T-cell (primary cell): Measurements from ENCODE around the gene ABCA3. TPM values are rescaled to one million over a fixed set of nuclear protein-coding genes. Genes with fewer than 3 reads are reported as not detected.
A peak's percentile ranks its signal among the peaks of the same experiment; 100 is the strongest.

Experiments used
- ATAC-seq, 4 experiments: fragments of 200-7000 bp in 3 of 4; fragments of 150-1000 bp in 1 of 4; cut with Tn5 transposase; replicated peaks in 1 of 4; 1 replicate in 3 of 4; 2 replicates in 1 of 4; pipeline ENCODE4 v1.10.0; 2021; ENCODE audit warnings: moderate library complexity in 3 of 4, mild to moderate bottlenecking in 2 of 4, moderate number of reproducible peaks in 1 of 4
- CTCF ChIA-PET, 2 donors: fragments of 300-600 bp; sonication (Branson Sonifier 250); formaldehyde crosslinking; loops; one replicate each; lab custom pipeline; 2022; ENCODE audit warnings: antibody characterized with exemption in 2 of 2; lab: Charles Lee
- POLR2A ChIA-PET, 2 donors: fragments of 300-600 bp; sonication (Branson Sonifier 250); formaldehyde crosslinking; loops; one replicate each; lab custom pipeline; 2022; ENCODE audit warnings: antibody characterized with exemption in 2 of 2; lab: Charles Lee
- DNase-seq, 35 experiments: peaks; one replicate each; pipeline versions ENCODE4 v3.0.0 to v3.0.0-alpha.2; 2013 to 2023
- H3K27ac ChIP-seq: one replicate; pipeline ENCODE4 v1.5.1; 2013; ENCODE audit warnings: low read length
- H3K27me3 ChIP-seq, 2 experiments: replicated peaks in 1 of 2; 1 replicate in 1 of 2; 2 replicates in 1 of 2; pipeline versions ENCODE4 v1.6.1 to v1.7.0; 2013; ENCODE audit warnings: low read length in 1 of 2, mixed read lengths in 1 of 2; ENCODE audit not compliant: control insufficient read depth in 2 of 2, insufficient read depth in 2 of 2; ENCODE audit errors: extremely low read depth in 1 of 2
- H3K36me3 ChIP-seq, 2 donors: 1 replicate in 1 of 2; 2 replicates in 1 of 2; pipeline versions ENCODE4 v1.6.1 to v1.7.0; 2013; ENCODE audit warnings: low read length in 1 of 2; ENCODE audit not compliant: control insufficient read depth in 2 of 2, insufficient read depth in 1 of 2; ENCODE audit errors: extremely low read depth in 1 of 2
- H3K4me1 ChIP-seq, 2 experiments: 1 replicate in 1 of 2; 2 replicates in 1 of 2; pipeline versions ENCODE4 v1.6.1 to v1.7.0; 2013; ENCODE audit warnings: low read length in 2 of 2, mixed read lengths in 1 of 2; ENCODE audit not compliant: insufficient read depth in 2 of 2, control insufficient read depth in 1 of 2; ENCODE audit errors: extremely low read depth in 1 of 2
- H3K4me3 ChIP-seq, 2 donors: 1 replicate in 1 of 2; 2 replicates in 1 of 2; pipeline versions ENCODE4 v1.5.1 to v1.7.0; 2013; ENCODE audit warnings: mild to moderate bottlenecking in 2 of 2, low read length in 1 of 2, moderate library complexity in 1 of 2; ENCODE audit not compliant: control insufficient read depth in 1 of 2; ENCODE audit errors: extremely low read depth in 1 of 2
- H3K9me3 ChIP-seq: 2 replicates; pipeline ENCODE4 v1.7.0; 2013
- H3K27ac Mint-ChIP-seq, 2 donors: one replicate each; pipeline ENCODE4 v1.8.0; 2020 to 2021; ENCODE audit warnings: mild to moderate bottlenecking in 2 of 2, mixed read lengths in 2 of 2
- H3K27me3 Mint-ChIP-seq, 2 donors: one replicate each; pipeline ENCODE4 v1.8.0; 2021 to 2022; ENCODE audit warnings: mixed read lengths in 2 of 2
- H3K36me3 Mint-ChIP-seq: one replicate; pipeline ENCODE4 v1.8.0; 2021; ENCODE audit warnings: mixed read lengths
- H3K4me1 Mint-ChIP-seq, 3 donors: one replicate each; pipeline ENCODE4 v1.8.0; 2020 to 2022; ENCODE audit warnings: mixed read lengths in 3 of 3, mild to moderate bottlenecking in 1 of 3
- H3K4me3 Mint-ChIP-seq, 3 donors: one replicate each; pipeline ENCODE4 v1.8.0; 2020 to 2022; ENCODE audit warnings: mild to moderate bottlenecking in 3 of 3, mixed read lengths in 3 of 3, moderate library complexity in 3 of 3
- H3K9me3 Mint-ChIP-seq, 3 donors: one replicate each; pipeline ENCODE4 v1.8.0; 2020 to 2022; ENCODE audit warnings: mixed read lengths in 3 of 3
- WGBS: methylation state at CpG from one replicate; pipeline ENCODE4 v1.1.5; 2013; ENCODE audit warnings: missing lambda C conversion rate; ENCODE audit not compliant: insufficient coverage; 5-methylcytosine and 5-hydroxymethylcytosine counted together
- total RNA-seq, 35 experiments: library from RNA in 6 of 35; stranded (reverse) in 6 of 35; fragments of 120-200 nt in 1 of 35; gene quantifications; one replicate each; pipeline versions ENCODE4 v1.2.1 to v1.2.4 and lab custom pipeline; 2013 to 2026

ABCA3 gene
- total RNA-seq, 5 donors from 2014 or later (not counting 1 experiment from before 2014, with no cell fraction given), result 6.6 to 11.1 (median 9.9) TPM

DNA sequence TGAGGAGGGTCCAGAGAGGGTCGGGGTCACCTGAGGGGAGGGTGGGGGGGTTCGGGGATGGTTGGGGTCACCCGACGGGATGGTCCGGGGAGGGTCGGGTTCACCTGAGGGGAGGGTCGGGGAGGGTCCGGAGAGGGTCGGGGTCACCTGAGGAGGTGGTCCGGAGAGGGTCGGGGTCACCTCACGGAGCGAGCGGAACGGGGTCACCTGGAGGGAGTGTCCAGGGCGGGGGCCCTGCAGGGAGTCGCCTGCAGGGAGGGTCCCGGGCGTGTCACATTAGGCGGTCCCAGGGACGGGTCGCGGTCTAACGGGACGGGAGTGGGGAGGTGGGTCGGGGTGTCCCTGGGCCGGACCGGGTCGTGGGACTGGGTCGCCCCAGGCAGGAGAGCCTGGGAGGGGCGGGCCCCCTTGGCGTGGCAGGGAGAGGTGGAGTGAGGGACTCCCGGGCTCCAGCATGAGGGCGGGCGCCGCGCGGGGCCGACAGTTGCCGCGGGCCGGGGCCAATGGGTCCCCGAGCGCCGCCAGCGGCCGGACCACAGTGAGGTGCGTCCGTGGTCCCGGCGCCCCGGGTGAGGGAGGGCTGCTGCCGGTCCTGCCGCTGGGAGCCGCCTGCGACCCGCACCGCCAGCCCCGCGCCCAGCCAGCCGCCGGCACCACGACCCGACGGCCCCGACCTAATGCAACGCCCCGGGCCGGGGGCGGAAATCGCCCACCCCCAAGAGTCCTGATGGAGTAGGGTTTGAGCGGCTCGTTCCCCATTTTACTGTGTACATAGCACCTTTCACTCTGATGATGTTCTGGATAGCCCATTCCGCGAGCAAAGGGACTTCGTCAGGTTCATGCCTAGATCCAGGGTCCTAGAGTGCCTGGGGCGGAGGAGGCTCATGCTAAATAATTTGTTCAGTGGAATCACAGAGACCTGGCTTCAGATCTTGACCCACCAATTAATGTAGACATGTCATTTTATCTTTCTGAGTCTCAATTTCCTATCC, 1.2 kb upstream of the ABCA3 start:
- ChIA-PET POLR2A (no interaction called here), CTCF (no interaction called here)
- no peak for ATAC-seq
- H3K4me1 Mint-ChIP-seq, result peaks cover 12 to 21% (median 12%) of the 10 kb centered on the region in 3 donors
- H3K4me3 Mint-ChIP-seq, result peak overlapping the region; percentile 13 to 70 (median 50)
- 19% methylated on average over 56 of the region's 77 CpGs for WGBS
- Histone ChIP-seq H3K27me3 (peaks cover 10 to 21% of the 10 kb centered on the region in 2 experiments), H3K9me3 (no peaks in the 10 kb centered on the region), H3K36me3 (no peaks in the 10 kb centered on the region), H3K4me1 (peaks cover 0 to 17% of the 10 kb centered on the region in 2 experiments), H3K4me3 (no peak overlapping the region), H3K27ac (no peak overlapping the region)
- no peaks in the 10 kb centered on the region for H3K9me3 Mint-ChIP-seq
- H3K27me3 Mint-ChIP-seq, result peaks cover 1 to 4% of the 10 kb centered on the region in 2 donors
- H3K36me3 Mint-ChIP-seq, result no peaks in the 10 kb centered on the region
- H3K27ac Mint-ChIP-seq, result no peak overlapping the region
- peak in 2 of 35 experiments; percentile 11 to 13 for DNase-seq

- Histone ChIP-seq H3K9me3 (no peaks in the 10 kb centered on the region), H3K4me3 (peak overlapping the region; percentile 52 to 65), H3K27me3 (peaks cover 10 to 21% of the 10 kb centered on the region in 2 experiments), H3K36me3 (no peaks in the 10 kb centered on the region), H3K4me1 (peaks cover 0 to 17% of the 10 kb centered on the region in 2 experiments), H3K27ac (no peak overlapping the region)
- DNase-seq, result peak in 19 of 35 experiments; percentile 3 to 55 (median 25)
- Mint-ChIP-seq H3K9me3 (no peaks in the 10 kb centered on the region), H3K27ac (peak overlapping the region in 1 of 2 donors; percentile 48), H3K36me3 (no peaks in the 10 kb centered on the region), H3K4me3 (peak overlapping the region; percentile 80 to 85 (median 84)), H3K4me1 (peaks cover 12 to 23% (median 15%) of the 10 kb centered on the region in 3 donors), H3K27me3 (peaks cover 0 to 1% of the 10 kb centered on the region in 2 donors)
- 6% methylated on average over 95 of the region's 98 CpGs for WGBS
- ChIA-PET CTCF (interaction anchor here in 1 of 2 donors (0.6 kb wide), 1 partner anchor 66 kb away, joined by 3 read pairs; no protein-coding TSS in a partner anchor), POLR2A (no interaction called here)
- ATAC-seq, result peak; percentile 54 to 64 (median 58)
These were observed 725 bp downstream of the ABCA3 start for GRCh38 chr16:2339521-2340484.

DNA sequence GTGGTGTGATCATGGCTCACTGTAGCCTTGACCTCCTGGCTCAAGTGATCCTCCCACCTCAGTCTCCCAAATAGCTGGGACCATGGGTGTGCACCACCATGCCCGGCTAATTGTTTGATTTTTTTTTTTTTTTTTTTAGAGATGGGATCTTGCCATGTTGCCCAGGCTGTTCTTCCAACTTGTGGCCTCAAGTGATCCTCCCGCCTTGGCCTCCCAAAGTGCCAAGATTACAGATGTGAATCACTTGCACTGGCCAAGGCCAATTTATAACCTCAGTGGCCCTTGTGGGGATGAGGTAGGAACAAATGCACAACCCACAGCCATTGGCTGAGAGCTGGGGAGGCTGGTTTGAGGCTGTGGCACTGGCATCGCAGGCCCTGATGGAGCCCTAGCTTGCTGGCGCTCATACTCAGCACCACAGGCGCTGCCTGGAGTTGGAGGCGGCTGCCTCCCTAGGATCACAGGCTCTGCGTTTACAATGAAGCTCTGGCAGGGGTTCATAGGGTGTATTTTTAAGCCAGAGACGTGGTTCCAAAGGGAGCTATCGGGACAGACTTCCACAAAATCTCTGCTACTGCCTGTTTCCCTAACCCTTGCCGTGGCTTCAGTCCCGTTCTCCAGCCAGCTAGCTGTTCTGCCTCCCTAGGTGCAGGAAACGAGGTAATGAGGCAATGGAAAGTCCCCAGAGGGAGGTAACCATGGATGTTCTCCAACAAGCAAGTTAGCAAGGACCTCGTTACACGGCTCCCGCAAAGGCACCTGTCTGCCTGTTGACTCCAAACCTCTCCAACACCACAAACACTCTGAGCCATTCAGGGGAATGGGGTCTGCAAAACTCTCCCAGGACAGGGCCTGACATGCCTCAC, 2.9 kb downstream of the ABCA3 start:
- POLR2A ChIA-PET, result interaction anchor here in 1 of 2 donors (0.5 kb wide), 1 partner anchor 183 kb away, joined by 3 read pairs; no protein-coding TSS in a partner anchor
- H3K9me3 ChIP-seq, result no peaks in the 10 kb centered on the region
- CTCF ChIA-PET, result interaction anchor here (0.6 to 0.7 kb wide), 4 partner anchors 25 to 560 kb away, joined by 3 to 4 read pairs (median 4); partner anchors contain the start of gene AMDHD2 (in 1 of the 2)
- H3K4me1 ChIP-seq, result peaks cover 0 to 17% of the 10 kb centered on the region in 2 experiments
- peaks cover 3 to 21% of the 10 kb centered on the region in 2 experiments for H3K27me3 ChIP-seq
- no peaks in the 10 kb centered on the region for H3K36me3 Mint-ChIP-seq
- H3K4me3 Mint-ChIP-seq, result no peak overlapping the region
- no peak overlapping the region for H3K4me3 ChIP-seq
- no peaks in the 10 kb centered on the region for H3K36me3 ChIP-seq
- ATAC-seq (no peak), DNase-seq (no peak)
- peaks cover 0 to 1% of the 10 kb centered on the region in 2 donors for H3K27me3 Mint-ChIP-seq
- no peak overlapping the region for H3K27ac Mint-ChIP-seq
- 96% methylated on average over 8 of the region's 15 CpGs for WGBS
- H3K27ac ChIP-seq, result no peak overlapping the region
- peaks cover 12 to 21% (median 15%) of the 10 kb centered on the region in 3 donors for H3K4me1 Mint-ChIP-seq
- no peaks in the 10 kb centered on the region for H3K9me3 Mint-ChIP-seq

DNA sequence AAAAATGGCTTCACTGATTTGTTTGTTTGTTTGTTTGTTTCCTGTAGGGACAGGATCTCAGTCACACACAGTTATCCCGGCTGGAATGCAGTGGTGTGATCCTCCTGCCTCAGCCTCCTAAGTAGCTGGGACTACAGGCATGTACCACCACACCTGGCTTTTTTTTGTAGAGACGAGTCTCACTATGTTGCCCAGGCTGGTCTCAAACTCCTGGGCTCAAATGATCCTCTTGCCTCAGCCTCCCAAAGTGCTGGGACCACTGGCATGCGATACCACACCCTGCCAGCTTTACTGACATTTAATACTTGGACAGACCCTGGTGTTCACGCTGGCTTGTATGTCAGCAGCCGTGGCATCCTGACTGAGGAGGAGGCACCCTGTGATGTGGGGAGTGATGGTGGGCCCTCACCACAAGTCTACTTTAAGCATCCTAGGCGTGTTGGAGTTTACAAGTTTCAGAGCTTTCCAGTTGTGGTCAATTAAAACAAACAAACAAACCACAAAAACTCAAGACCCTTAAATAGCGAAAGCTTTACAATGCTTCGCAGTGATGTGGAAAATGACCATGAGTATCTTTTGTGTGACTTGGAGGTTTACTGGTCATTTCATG, 5.1 kb downstream of the ABCA3 start:
- Histone ChIP-seq H3K9me3 (no peaks in the 10 kb centered on the region), H3K27me3 (peaks cover 0 to 17% of the 10 kb centered on the region in 2 experiments), H3K36me3 (no peaks in the 10 kb centered on the region), H3K4me3 (no peak overlapping the region), H3K27ac (no peak overlapping the region), H3K4me1 (peaks cover 0 to 7% of the 10 kb centered on the region in 2 experiments)
- H3K27me3 Mint-ChIP-seq, result peaks cover 4 to 5% of the 10 kb centered on the region in 2 donors
- no peak overlapping the region for H3K27ac Mint-ChIP-seq
- peaks cover 12 to 16% (median 13%) of the 10 kb centered on the region in 3 donors for H3K4me1 Mint-ChIP-seq
- ATAC-seq (no peak), DNase-seq (no peak)
- ChIA-PET POLR2A (no interaction called here), CTCF (interaction anchor here (0.5 to 0.6 kb wide), 2 partner anchors 8 to 10 kb away, joined by 3 read pairs; no protein-coding TSS in a partner anchor)
- H3K9me3 Mint-ChIP-seq, result no peaks in the 10 kb centered on the region
- H3K36me3 Mint-ChIP-seq, result no peaks in the 10 kb centered on the region
- WGBS, result 80% methylated on average over 5 of the region's 8 CpGs
- H3K4me3 Mint-ChIP-seq, result no peak overlapping the region

- peaks cover 0 to 18% of the 10 kb centered on the region in 2 experiments for H3K27me3 ChIP-seq
- no peak overlapping the region for H3K4me3 ChIP-seq
- no peaks in the 10 kb centered on the region for H3K9me3 Mint-ChIP-seq
These were observed 6.7 kb downstream of the ABCA3 start for GRCh38 chr16:2333772-2334379.

More at GRCh38 chr16:2333772-2334379, 6.7 kb downstream of the ABCA3 start:
- DNase-seq (no peak), ATAC-seq (no peak)
- Mint-ChIP-seq H3K4me3 (no peak overlapping the region), H3K27ac (no peak overlapping the region), H3K27me3 (peaks cover 4 to 5% of the 10 kb centered on the region in 2 donors), H3K36me3 (no peaks in the 10 kb centered on the region), H3K4me1 (peaks cover 2 to 8% (median 3%) of the 10 kb centered on the region in 3 donors)
- POLR2A ChIA-PET, result no interaction called here
- H3K36me3 ChIP-seq, result no peaks in the 10 kb centered on the region
- CTCF ChIA-PET, result no interaction called here
- WGBS, result 95% methylated on average over 12 of the region's 17 CpGs
- no peaks in the 10 kb centered on the region for H3K4me1 ChIP-seq
- H3K27ac ChIP-seq, result no peak overlapping the region
- no peaks in the 10 kb centered on the region for H3K9me3 ChIP-seq
